Spleen (tissue), 11 donors: ENCODE results near the gene VPS26A. TPM values are rescaled to one million over a fixed set of nuclear protein-coding genes. Genes with fewer than 3 reads are reported as not detected.

ENCODE experiments used
- DNase-seq: peaks from one replicate; pipeline ENCODE4 v3.0.0-alpha.2; 2020
- H3K27ac ChIP-seq, 8 donors: fragments of 200-600 bp; sonication (generic) in 7 of 8; 1 replicate in 4 of 8; 2 replicates in 4 of 8; pipeline versions ENCODE4 v1.5.0 to v1.8.0; 2016 to 2021; ENCODE audit warnings: inconsistent platforms in 4 of 8, mild to moderate bottlenecking in 4 of 8, moderate library complexity in 1 of 8
- H3K27me3 ChIP-seq, 7 donors: fragments of 200-600 bp; sonication (generic) in 6 of 7; replicated peaks in 1 of 7; 1 replicate in 4 of 7; 2 replicates in 3 of 7; pipeline versions ENCODE4 v1.5.0 to v1.8.0; 2016 to 2021; ENCODE audit warnings: inconsistent platforms in 3 of 7, mild to moderate bottlenecking in 1 of 7
- H3K36me3 ChIP-seq, 6 donors: fragments of 200-600 bp; sonication (generic) in 5 of 6; 1 replicate in 4 of 6; 2 replicates in 2 of 6; pipeline versions ENCODE4 v1.5.0 to v1.8.0; 2016 to 2021; ENCODE audit warnings: inconsistent platforms in 2 of 6
- H3K4me1 ChIP-seq, 6 donors: fragments of 200-600 bp; sonication (generic) in 5 of 6; 1 replicate in 3 of 6; 2 replicates in 3 of 6; pipeline versions ENCODE4 v1.5.0 to v1.8.0; 2016 to 2021; ENCODE audit warnings: inconsistent platforms in 3 of 6
- H3K4me3 ChIP-seq, 8 donors: fragments of 200-600 bp; sonication (generic) in 7 of 8; 1 replicate in 4 of 8; 2 replicates in 4 of 8; pipeline versions ENCODE4 v1.5.0 to v1.8.0; 2016 to 2021; ENCODE audit warnings: inconsistent platforms in 4 of 8, mild to moderate bottlenecking in 4 of 8, moderate library complexity in 2 of 8
- H3K9me3 ChIP-seq, 8 donors: fragments of 200-600 bp; sonication (generic) in 7 of 8; 1 replicate in 4 of 8; 2 replicates in 4 of 8; pipeline versions ENCODE4 v1.5.0 to v1.8.0; 2016 to 2021; ENCODE audit warnings: inconsistent platforms in 4 of 8
- CTCF ChIP-seq, 11 experiments: fragments of 200-600 bp in 7 of 11; fragments of 450-650 bp in 4 of 11; sonication (generic) in 4 of 11; IDR thresholded peaks in 8 of 11; conservative IDR thresholded peaks in 3 of 11; 1 replicate in 7 of 11; 2 replicates in 4 of 11; pipeline versions ENCODE4 v1.4.0 to v1.8.0; 2016 to 2021; ENCODE audit warnings: antibody characterized with exemption in 11 of 11, inconsistent platforms in 4 of 11, mild to moderate bottlenecking in 1 of 11
- POLR2A ChIP-seq, 3 donors: fragments of 450-650 bp; IDR thresholded peaks; one replicate each; pipeline ENCODE4 v1.5.1; 2017; ENCODE audit warnings: antibody characterized with exemption in 3 of 3, mild to moderate bottlenecking in 1 of 3
- POLR2AphosphoS5 ChIP-seq, 3 donors: sonication (generic); formaldehyde crosslinking; IDR thresholded peaks; one replicate each; pipeline ENCODE4 v1.5.1; 2017; ENCODE audit warnings: antibody characterized with exemption in 3 of 3
- WGBS, 5 donors: extraction: QIAGEN DNeasy Blood & Tissue Kit in 3 of 5; methylation state at CpG; one replicate each; pipeline versions ENCODE4 v1.1.5 to v1.1.7; 2013 to 2018; 5-methylcytosine and 5-hydroxymethylcytosine counted together
- intact Hi-C: fragments of 100-400 bp; cut with DNase I; formaldehyde crosslinking; loops from one replicate; pipeline ENCODE4 v1.15.0; 2023; ENCODE audit warnings: low total_unique reads
- polyA plus RNA-seq, 3 donors: library from polyadenylated mRNA; stranded (reverse); fragments of 200-250 nt; gene quantifications; one replicate each; pipeline ENCODE4 v1.2.1, GENCODE V29; 2013
- total RNA-seq, 7 donors: library from RNA; depleted of rRNA in 3 of 7; stranded (reverse); fragments of >200 nt in 3 of 7; fragmentation: NEBNext Ultra II Directional in 4 of 7; extraction: Animal tissue kit (Norgen Biotek cat#: 25700) in 4 of 7; gene quantifications; one replicate each; pipeline versions ENCODE4 v1.1.0 to v1.2.1, GENCODE V29; 2016 to 2021
- donor health status: healthy with polysubstance abuse.
- donor health status: DM: no; HTN: no; CAD: no; lungs with moderate emphysema.
- donor health status: DM: no; HTN: no; CAD: no.
- donor health status: Bipolar disorder and iron deficiency.
- donor health status: healthy.
- donor health status: DM: no; HTN: no; CAD: no.
- donor health status: DM: yes; HTN: yes; CAD: no.

The VPS26A gene
- total and polyA plus RNA-seq, 10 donors, result 17.8 to 53.0 (median 32.4) TPM

GRCh38 chr10:69088801-69089501, 35.0 kb upstream of the VPS26A start:
- no peaks in the 10 kb centered on the region for H3K27me3 ChIP-seq
- 26 to 42% (median 34%) methylated on average over 10 of the region's 10 CpGs for WGBS, 5 donors
- H3K4me1 ChIP-seq, result peaks cover 9 to 100% (median 64%) of the 10 kb centered on the region in 6 donors

DNA sequence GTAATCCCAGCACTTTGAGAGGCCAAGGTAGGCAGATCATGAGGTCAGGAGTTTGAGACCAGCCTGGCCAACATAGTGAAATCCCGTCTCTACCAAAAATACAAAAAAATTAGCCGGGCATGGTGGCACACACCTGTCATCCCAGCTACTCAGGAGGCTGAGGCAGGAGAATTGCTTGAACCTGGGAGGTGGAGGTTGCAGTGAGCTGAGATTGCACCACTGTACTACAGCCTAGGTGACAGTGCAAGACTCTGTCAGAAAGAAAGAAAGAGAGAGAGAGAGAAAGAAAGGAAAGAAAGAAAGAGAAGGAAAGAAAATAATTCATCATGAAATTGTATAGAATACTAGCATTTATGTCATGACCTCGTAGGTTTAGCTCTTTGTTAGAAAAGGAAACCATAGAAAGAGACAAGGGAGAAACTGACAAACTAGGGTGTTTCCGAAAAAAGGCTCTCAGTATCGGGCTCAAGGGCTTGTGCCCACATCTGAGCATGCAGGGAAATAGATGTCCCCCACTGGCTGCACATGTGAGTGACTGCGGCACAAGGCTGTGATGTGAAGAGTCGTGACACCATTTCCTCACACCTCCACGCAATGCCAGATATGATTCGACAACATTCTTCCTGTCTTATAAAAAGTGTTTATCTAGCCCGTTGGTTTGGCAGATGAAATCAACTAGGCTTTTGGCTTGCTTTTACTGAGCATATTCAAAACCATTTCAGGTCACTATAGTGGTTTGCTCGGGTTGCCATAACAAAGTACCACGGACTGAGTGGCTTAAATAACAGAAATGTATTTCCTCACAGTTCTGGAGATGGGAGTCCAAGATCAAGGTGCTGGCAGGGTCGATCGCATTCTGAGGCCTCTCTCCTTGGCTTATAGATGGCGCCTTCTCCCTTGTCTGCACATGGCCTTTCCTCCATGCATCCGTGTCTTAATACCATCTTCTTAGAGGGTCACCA, 34.1 kb upstream of the VPS26A start:
- peaks cover 0 to 11% (median 0%) of the 10 kb centered on the region in 6 donors for H3K36me3 ChIP-seq
- TF ChIP-seq POLR2A (IDR thresholded peaks at IDR 0.05) (peak; percentile 53 to 73 (median 66)), CTCF (IDR thresholded peaks at IDR 0.05 in 8 of 11, conservative IDR thresholded peaks at IDR 0.05 in 3 of 11) (peak in 1 of 11 experiments; percentile 10), POLR2AphosphoS5 (IDR thresholded peaks at IDR 0.05) (peak in 2 of 3 donors; percentile 70 to 97)
- DNase-seq, result peak; percentile 84
- 23 to 42% (median 30%) methylated on average over 16 of the region's 16 CpGs for WGBS, 5 donors
- H3K4me1 ChIP-seq, result peaks cover 9 to 100% (median 68%) of the 10 kb centered on the region in 6 donors
- no peaks in the 10 kb centered on the region for H3K9me3 ChIP-seq
- peak overlapping the region; percentile 62 to 98 (median 92) for H3K27ac ChIP-seq
- H3K27me3 ChIP-seq, result no peaks in the 10 kb centered on the region
- peak overlapping the region; percentile 12 to 76 (median 46) for H3K4me3 ChIP-seq
- intact Hi-C loops, result loop anchor here (5.0 kb wide), 1 partner anchor 83 kb away; no protein-coding TSS in a partner anchor

More at GRCh38 chr10:69088801-69089501, 35.0 kb upstream of the VPS26A start:
- Histone ChIP-seq H3K4me3 (peak overlapping the region; percentile 22 to 76 (median 46)), H3K27ac (peak overlapping the region; percentile 62 to 98 (median 92)), H3K9me3 (no peaks in the 10 kb centered on the region), H3K36me3 (peaks cover 0 to 6% (median 0%) of the 10 kb centered on the region in 6 donors)
- peak in 2 of 3 donors; percentile 49 to 68 for TF ChIP-seq POLR2A (IDR thresholded peaks at IDR 0.05)
- TF ChIP-seq CTCF (IDR thresholded peaks at IDR 0.05 in 8 of 11, conservative IDR thresholded peaks at IDR 0.05 in 3 of 11), result no peak
- TF ChIP-seq POLR2AphosphoS5 (IDR thresholded peaks at IDR 0.05), result peak in 2 of 3 donors; percentile 33 to 86
- intact Hi-C loops, result no loop called here
- no peak for DNase-seq

DNA sequence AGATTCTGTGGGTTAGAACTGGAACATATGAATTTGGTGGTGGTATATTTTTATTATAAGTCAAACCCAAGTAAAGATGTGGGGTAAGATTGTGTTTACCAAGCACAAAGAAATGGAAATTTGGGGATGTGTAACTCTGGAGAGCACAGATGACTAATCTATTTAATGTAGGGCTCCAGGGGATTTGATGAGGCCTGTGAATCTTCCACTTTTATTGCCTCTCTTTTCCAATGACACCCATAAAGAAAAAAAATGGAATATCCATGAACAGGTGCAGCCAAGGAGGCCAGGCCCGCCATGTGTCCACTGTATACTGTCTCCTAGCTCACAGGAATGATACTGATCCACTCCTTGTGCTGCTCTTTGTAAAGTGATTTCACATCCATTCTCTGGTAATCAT, 33.3 kb upstream of the VPS26A start:
- H3K36me3 ChIP-seq, result peaks cover 0 to 17% (median 0%) of the 10 kb centered on the region in 6 donors
- no peaks in the 10 kb centered on the region for H3K27me3 ChIP-seq
- peaks cover 9 to 100% (median 68%) of the 10 kb centered on the region in 6 donors for H3K4me1 ChIP-seq
- no peak for TF ChIP-seq POLR2AphosphoS5 (IDR thresholded peaks at IDR 0.05)
- no peak for TF ChIP-seq CTCF (IDR thresholded peaks at IDR 0.05 in 8 of 11, conservative IDR thresholded peaks at IDR 0.05 in 3 of 11)
- no peak for TF ChIP-seq POLR2A (IDR thresholded peaks at IDR 0.05)
- no peaks in the 10 kb centered on the region for H3K9me3 ChIP-seq
- intact Hi-C loops, result loop anchor here (5.0 kb wide), 1 partner anchor 83 kb away; no protein-coding TSS in a partner anchor
- peak overlapping the region in 7 of 8 donors; percentile 22 to 76 (median 47) for H3K4me3 ChIP-seq
- 54 to 90% (median 63%) methylated on average over 1 of the region's 1 CpG for WGBS, 5 donors
- H3K27ac ChIP-seq, result peak overlapping the region; percentile 62 to 98 (median 92)
- no peak for DNase-seq
